ENCODE results near the gene PIK3R6.

GRCh38 chr17:8898126-8898525, 30.7 kb upstream of the PIK3R6 start:
- TF ChIP-seq RAD21 (IDR thresholded peaks at IDR 0.05; ENCODE audit: insufficient read depth, low read depth, low read length): no peak
- TF ChIP-seq CTCF (IDR thresholded peaks at IDR 0.05 in 2 of 3, conservative IDR thresholded peaks at IDR 0.05 in 1 of 3; ENCODE audit: control insufficient read depth in 2 of 3, extremely low read depth in 1 of 3, insufficient read depth in 1 of 3, low read depth in 3 of 3, low read length in 3 of 3): no peak
- TF ChIP-seq NFIC (IDR thresholded peaks at IDR 0.05; ENCODE audit: low read depth, low read length): no peak
- no peak for TF ChIP-seq NRF1 (conservative IDR thresholded peaks at IDR 0.05; ENCODE audit: low read depth, low read length)

Measured in GM12878 (cell line).